Heart right ventricle (tissue), 16 donors: ENCODE results near the gene ASCL3. TPM values are rescaled to one million over a fixed set of nuclear protein-coding genes. Genes with fewer than 3 reads are reported as not detected.
A peak's percentile ranks its signal among the peaks of the same experiment; 100 is the strongest.
"Not testable (repeated sequence)": the region's sequence is repeated elsewhere in the genome, so short reads cannot be mapped to it uniquely, and the experiment has no call there.

Experiments
- ATAC-seq, 8 donors: fragments of 200-7000 bp; cut with Tn5 transposase; one replicate each; pipeline ENCODE4 v1.9.1; 2020; ENCODE audit warnings: mild to moderate bottlenecking in 8 of 8, moderate library complexity in 8 of 8, moderate number of reproducible peaks in 1 of 8
- DNase-seq, 2 donors: peaks; one replicate each; pipeline ENCODE4 v3.0.0-alpha.2; 2020
- H3K27ac ChIP-seq, 10 donors: fragments of 200-600 bp; sonication (generic) in 2 of 10; one replicate each; pipeline versions ENCODE4 v1.5.0 to v1.8.0; 2020 to 2022; ENCODE audit warnings: mild to moderate bottlenecking in 3 of 10
- H3K27me3 ChIP-seq, 7 donors: fragments of 200-600 bp; one replicate each; pipeline ENCODE4 v1.8.0; 2021 to 2022; ENCODE audit warnings: mild to moderate bottlenecking in 2 of 7
- H3K36me3 ChIP-seq, 9 donors: fragments of 200-600 bp; sonication (generic) in 1 of 9; one replicate each; pipeline versions ENCODE4 v1.5.0 to v1.8.0; 2020 to 2022; ENCODE audit warnings: mild to moderate bottlenecking in 2 of 9
- H3K4me1 ChIP-seq, 9 donors: fragments of 200-600 bp; sonication (generic) in 1 of 9; one replicate each; pipeline versions ENCODE4 v1.5.0 to v1.8.0; 2020 to 2022; ENCODE audit warnings: mild to moderate bottlenecking in 4 of 9
- H3K4me3 ChIP-seq, 10 donors: fragments of 200-600 bp; sonication (generic) in 2 of 10; one replicate each; pipeline versions ENCODE4 v1.5.0 to v1.8.0; 2020 to 2022; ENCODE audit warnings: mild to moderate bottlenecking in 7 of 10, moderate library complexity in 2 of 10
- H3K9me3 ChIP-seq, 11 donors: fragments of 200-600 bp in 10 of 11; sonication (generic) in 2 of 11; one replicate each; pipeline versions ENCODE4 v1.5.0 to v1.8.0; 2013 to 2022; ENCODE audit warnings: mild to moderate bottlenecking in 2 of 11, control low read depth in 1 of 11, moderate library complexity in 1 of 11
- WGBS, 2 donors: extraction: QIAGEN DNeasy Blood & Tissue Kit; methylation state at CpG; one replicate each; pipeline ENCODE4 v1.1.7; 2013; ENCODE audit warnings: inconsistent platforms in 1 of 2; 5-methylcytosine and 5-hydroxymethylcytosine counted together
- intact Hi-C, 10 donors: fragments of 100-400 bp; cut with DNase I; formaldehyde crosslinking; loops; one replicate each; pipeline versions ENCODE4 v1.11.1 to v1.14.2; 2022
- polyA plus RNA-seq, 2 donors: library from polyadenylated mRNA; stranded (reverse); fragments of 200-250 nt; gene quantifications; one replicate each; pipeline ENCODE4 v1.2.3, GENCODE V29; 2013
- total RNA-seq, 10 donors: library from RNA; stranded (reverse); fragmentation: NEBNext Ultra II Directional in 3 of 10; extraction: Animal tissue kit (Norgen Biotek cat#: 25700) in 3 of 10; gene quantifications; one replicate each; pipeline versions ENCODE4 v1.2.1 to v1.2.4, GENCODE V29; 2021 to 2023
- TF ChIP-seq, protein P1 (sequence below), 9 donors: fragments of 200-600 bp; sonication (generic) in 2 of 9; IDR thresholded peaks; one replicate each; pipeline versions ENCODE4 v1.5.0 to v1.8.0; 2021 to 2022; ENCODE audit warnings: antibody characterized with exemption in 9 of 9, mild to moderate bottlenecking in 5 of 9, moderate library complexity in 1 of 9
- donor health status: Arrhythmogenic right ventricular cardiomyopathy.
- donor health status: ischemic (EF 13 %, LVEDD 7.1; RV severe dilation, severe dysfunction).
- donor health status: healthy with polysubstance abuse.
- donor health status: DM: no; HTN: yes; CAD: no.
- donor health status: DM: no; HTN: no; CAD: no.
- donor health status: ischemic (EF 25% LVEDD 6.9; RV normal size, moderate dysfunction).
- donor health status: ischemic (EF 25% LVEDD 5.7; RV mildly dilated, moderate dysfunction).
- donor health status: healthy.
- donor health status: DM: yes; HTN: yes; CAD: no.
- donor health status: Ischemic cardiomyopathy.
- donor health status: ischemic (EF 35%, LVEDD 5.7; RV mildly dilated, moderate dysfunction).
- donor health status: nonischemic (EF 11% LVEDD 7.7; RV severe dilation, severe dysfunction).
- donor health status: DM: yes; HTN: yes; CAD: no.
- donor health status: PGD.
- donor health status: ischemic (EF 29% LVEDD 5.4; RV normal size, mild dysfunction).
- donor health status: nonischemic (EF 23%, LVEDD 6.1; RV moderate dilation, normal function).

The ASCL3 gene
- total and polyA plus RNA-seq, 12 donors: not detected

DNA sequence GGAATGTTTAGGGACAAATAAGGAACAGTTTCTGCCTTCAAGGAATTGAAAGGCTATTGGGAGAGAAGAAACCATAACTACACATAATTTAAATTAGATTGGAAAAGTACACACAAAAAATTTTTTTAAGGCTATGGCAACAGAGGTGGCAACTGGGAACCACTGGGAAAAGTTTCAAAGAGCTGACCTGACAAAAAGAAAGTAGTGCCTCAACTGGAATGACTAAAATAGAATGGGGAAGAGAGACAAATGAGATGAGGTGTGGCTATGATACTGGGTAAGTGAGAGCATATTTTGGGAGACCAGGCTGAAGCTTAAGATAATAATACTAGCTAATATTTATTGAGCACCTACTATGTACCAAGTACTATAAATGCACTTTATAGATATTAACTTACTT, 34.7 kb downstream of the ASCL3 start:
- TF ChIP-seq, protein P1, sequence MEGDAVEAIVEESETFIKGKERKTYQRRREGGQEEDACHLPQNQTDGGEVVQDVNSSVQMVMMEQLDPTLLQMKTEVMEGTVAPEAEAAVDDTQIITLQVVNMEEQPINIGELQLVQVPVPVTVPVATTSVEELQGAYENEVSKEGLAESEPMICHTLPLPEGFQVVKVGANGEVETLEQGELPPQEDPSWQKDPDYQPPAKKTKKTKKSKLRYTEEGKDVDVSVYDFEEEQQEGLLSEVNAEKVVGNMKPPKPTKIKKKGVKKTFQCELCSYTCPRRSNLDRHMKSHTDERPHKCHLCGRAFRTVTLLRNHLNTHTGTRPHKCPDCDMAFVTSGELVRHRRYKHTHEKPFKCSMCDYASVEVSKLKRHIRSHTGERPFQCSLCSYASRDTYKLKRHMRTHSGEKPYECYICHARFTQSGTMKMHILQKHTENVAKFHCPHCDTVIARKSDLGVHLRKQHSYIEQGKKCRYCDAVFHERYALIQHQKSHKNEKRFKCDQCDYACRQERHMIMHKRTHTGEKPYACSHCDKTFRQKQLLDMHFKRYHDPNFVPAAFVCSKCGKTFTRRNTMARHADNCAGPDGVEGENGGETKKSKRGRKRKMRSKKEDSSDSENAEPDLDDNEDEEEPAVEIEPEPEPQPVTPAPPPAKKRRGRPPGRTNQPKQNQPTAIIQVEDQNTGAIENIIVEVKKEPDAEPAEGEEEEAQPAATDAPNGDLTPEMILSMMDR (IDR thresholded peaks at IDR 0.05): no peak
- Histone ChIP-seq H3K4me3 (no peak overlapping the region), H3K27ac (no peak overlapping the region), H3K36me3 (no peaks in the 10 kb centered on the region), H3K27me3 (no peaks in the 10 kb centered on the region), H3K4me1 (peaks cover 0 to 50% (median 17%) of the 10 kb centered on the region in 9 donors), H3K9me3 (no peaks in the 10 kb centered on the region)
- intact Hi-C loops: loop anchor here in 1 of 10 donors (10.0 kb wide), 1 partner anchor 83 kb away; no protein-coding TSS in a partner anchor
- no peak for ATAC-seq
- DNase-seq: no peak

DNA sequence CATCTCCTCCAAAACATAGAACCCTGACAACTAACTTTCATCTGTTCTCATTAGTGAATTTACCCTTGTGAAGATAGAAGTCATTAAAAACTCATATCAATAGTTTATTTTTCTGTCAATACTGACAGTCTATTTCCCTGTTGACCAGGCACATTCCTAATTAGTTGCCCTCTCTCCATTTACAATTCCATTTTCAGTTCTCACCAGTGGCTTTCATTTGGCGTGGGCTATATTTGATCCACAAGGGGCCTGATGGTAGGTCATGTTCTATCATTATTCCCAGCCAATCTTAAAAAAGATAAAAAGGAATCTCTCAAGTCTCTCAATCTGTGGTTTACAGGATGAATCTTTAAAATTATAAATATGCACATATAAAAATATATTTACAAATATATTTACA, 35.7 kb downstream of the ASCL3 start:
- 75 to 86% methylated on average over 1 of the region's 1 CpG for whole genome bisulfite sequencing, 2 donors
- intact Hi-C loops: loop anchor here in 1 of 10 donors (10.0 kb wide), 1 partner anchor 82 kb away; no protein-coding TSS in a partner anchor
- TF ChIP-seq, protein P1 (IDR thresholded peaks at IDR 0.05): no peak
- DNase-seq (no peak), ATAC-seq (no peak)
- H3K36me3 ChIP-seq: no peaks in the 10 kb centered on the region
- no peaks in the 10 kb centered on the region for H3K9me3 ChIP-seq
- no peak overlapping the region for H3K4me3 ChIP-seq
- no peaks in the 10 kb centered on the region for H3K27me3 ChIP-seq
- no peak overlapping the region for H3K27ac ChIP-seq
- H3K4me1 ChIP-seq: peaks cover 0 to 43% (median 11%) of the 10 kb centered on the region in 9 donors

DNA sequence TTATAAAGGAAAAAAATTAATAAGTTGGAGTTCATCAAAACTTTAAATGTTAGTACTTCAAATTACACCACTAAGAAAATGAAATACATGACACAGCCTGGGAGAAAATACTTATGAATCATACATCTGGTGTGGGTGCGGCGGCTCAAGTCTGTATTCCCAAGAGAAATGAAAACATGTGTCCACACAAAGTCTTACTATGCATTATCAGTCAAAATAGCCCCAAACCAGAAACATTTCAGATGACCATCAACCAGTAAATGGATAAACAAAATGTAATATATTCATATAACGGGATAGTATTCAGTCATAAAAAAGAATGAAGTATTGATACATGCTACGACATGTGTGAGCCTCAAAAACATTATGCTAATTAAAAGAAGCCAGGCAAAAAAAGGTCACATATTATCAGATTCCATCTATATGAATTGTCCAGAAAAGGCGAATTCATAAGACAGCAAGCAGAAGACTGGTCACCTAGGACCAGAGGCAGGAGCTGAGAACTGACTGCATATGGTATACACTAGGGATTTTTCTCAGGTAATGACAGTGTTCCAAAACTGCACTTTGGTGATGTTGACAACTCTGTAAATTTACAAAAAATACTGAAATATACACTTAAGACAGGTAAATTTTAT, 37.2 kb downstream of the ASCL3 start:
- Histone ChIP-seq H3K4me1 (peaks cover 0 to 37% (median 6%) of the 10 kb centered on the region in 9 donors), H3K27ac (no peak overlapping the region), H3K36me3 (no peaks in the 10 kb centered on the region), H3K9me3 (peaks cover 0 to 3% (median 0%) of the 10 kb centered on the region in 11 donors), H3K4me3 (no peak overlapping the region), H3K27me3 (no peaks in the 10 kb centered on the region)
- DNase-seq: no peak
- peak in 1 of 8 donors; percentile 51 for ATAC-seq
- WGBS, 2 donors: 76 to 78% methylated on average over 5 of the region's 5 CpGs
- TF ChIP-seq, protein P1 (IDR thresholded peaks at IDR 0.05): no peak
- intact Hi-C loops: loop anchor here in 1 of 10 donors (10.0 kb wide), 1 partner anchor 81 kb away; no protein-coding TSS in a partner anchor

DNA sequence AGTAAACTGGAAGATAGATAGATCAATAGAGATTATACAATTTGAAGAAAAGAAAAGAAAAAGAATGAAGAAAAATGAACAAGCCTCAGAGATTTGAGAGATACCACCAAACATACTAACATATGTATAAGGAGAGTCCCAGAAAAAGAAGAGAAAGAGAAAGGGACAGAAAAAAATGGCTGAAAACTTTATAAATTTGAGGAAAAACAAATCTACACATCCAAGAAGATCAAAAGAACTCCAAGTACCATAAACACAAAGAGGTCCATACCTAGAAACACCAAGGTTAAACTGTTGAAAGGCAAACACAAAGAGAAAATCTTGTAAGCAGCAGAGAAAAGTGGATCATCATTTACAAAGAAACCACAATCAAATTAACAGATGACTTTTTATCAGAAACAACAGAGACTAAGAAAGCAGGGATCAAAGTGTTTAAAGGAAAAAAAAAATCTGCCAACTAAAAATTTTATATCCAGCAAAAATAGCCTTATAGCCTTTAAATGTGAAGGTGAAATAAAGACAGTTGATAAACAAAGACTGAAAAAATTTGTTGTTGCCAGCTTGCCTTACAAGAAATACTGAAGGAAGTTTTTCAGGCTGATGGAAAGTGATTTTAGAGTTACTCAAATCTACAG, 43.6 kb downstream of the ASCL3 start:
- H3K4me1 ChIP-seq: no peaks in the 10 kb centered on the region
- no peak overlapping the region for H3K4me3 ChIP-seq
- no peaks in the 10 kb centered on the region for H3K27me3 ChIP-seq
- TF ChIP-seq, protein P1 (IDR thresholded peaks at IDR 0.05): no peak
- DNase-seq (no peak), ATAC-seq (no peak)
- intact Hi-C loops: no loop called here
- H3K36me3 ChIP-seq: no peaks in the 10 kb centered on the region
- H3K27ac ChIP-seq: no peak overlapping the region
- peaks cover 0 to 33% (median 17%) of the 10 kb centered on the region in 11 donors for H3K9me3 ChIP-seq

DNA sequence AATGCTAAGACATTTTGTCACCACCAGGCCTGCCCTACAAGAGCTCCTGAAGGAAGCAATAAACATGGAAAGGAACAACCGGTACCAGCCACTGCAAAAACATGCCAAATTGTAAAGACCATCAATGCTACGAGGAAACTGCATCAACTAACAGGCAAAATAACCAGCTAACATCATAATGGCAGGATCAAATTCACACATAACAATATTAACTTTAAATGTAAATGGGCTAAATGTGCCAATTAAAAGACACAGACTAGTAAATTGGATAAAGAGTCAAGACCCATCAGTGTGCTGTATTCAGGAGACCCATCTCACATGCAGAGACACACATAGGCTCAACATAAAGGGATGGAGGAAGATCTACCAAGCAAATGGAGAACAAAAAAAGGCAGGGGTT, 51.6 kb downstream of the ASCL3 start:
- ATAC-seq, H3K4me3 ChIP-seq, H3K9me3 ChIP-seq, DNase-seq, H3K4me1 ChIP-seq, H3K27ac ChIP-seq, intact Hi-C loops, H3K36me3 ChIP-seq, H3K27me3 ChIP-seq: not testable (repeated sequence)
- WGBS, 2 donors: 93 to 100% methylated on average over 2 of the region's 2 CpGs
